HEK293 (cell line): ENCODE data around the gene INTS6.

Experiments
- CTCF ChIA-PET: fragments of 350-600 bp; formaldehyde crosslinking; extraction: SDS; loops from one replicate; lab custom pipeline; 2021; ENCODE audit warnings: antibody characterized with exemption; lab: Yijun Ruan, JAX
- POLR2A ChIA-PET: fragments of 300-600 bp; formaldehyde crosslinking; extraction: SDS; loops from one replicate; lab custom pipeline; 2020; ENCODE audit warnings: antibody characterized with exemption, inconsistent platforms; lab: Yijun Ruan, JAX
- H3K27ac ChIP-seq: fragments of 200-500 bp; sonication (Bioruptor generic); 2 replicates; pipeline ENCODE4 v1.5.1; 2014; ENCODE audit warnings: low read depth, low read length, control low read depth, inconsistent platforms; ENCODE audit errors: extremely low read depth
- H3K36me3 ChIP-seq, 2 experiments: fragments of 200-500 bp in 1 of 2; sonication (Bioruptor generic) in 1 of 2; 1 replicate in 1 of 2; 2 replicates in 1 of 2; pipeline ENCODE4 v1.5.1; 2014 to 2017; ENCODE audit warnings: inconsistent platforms in 2 of 2, low read length in 2 of 2; ENCODE audit not compliant: control insufficient read depth in 2 of 2, insufficient read depth in 1 of 2
- H3K4me1 ChIP-seq: fragments of 200-500 bp; sonication (Bioruptor generic); 2 replicates; pipeline ENCODE4 v1.5.1; 2014; ENCODE audit warnings: mild to moderate bottlenecking, low read length, inconsistent platforms; ENCODE audit not compliant: control insufficient read depth, insufficient read depth
- H3K4me3 ChIP-seq: 2 replicates; pipeline ENCODE4 v1.5.1; 2011; ENCODE audit warnings: low read depth, mild to moderate bottlenecking, control low read depth, low read length, moderate library complexity
- H3K9me3 ChIP-seq: fragments of 200-500 bp; sonication (Bioruptor generic); 2 replicates; pipeline ENCODE4 v1.5.1; 2014; ENCODE audit warnings: low read depth, low read length, inconsistent platforms; ENCODE audit not compliant: control insufficient read depth, insufficient read depth
- FEZF1 ChIP-seq: fragments of 450-650 bp; formaldehyde crosslinking; IDR thresholded peaks from 2 replicates; pipeline ENCODE4 v1.5.1; 2016; ENCODE audit warnings: missing biosample characterization, missing genetic modification characterization
- GLIS1 ChIP-seq: fragments of 450-650 bp; formaldehyde crosslinking; IDR thresholded peaks from 2 replicates; pipeline ENCODE4 v1.5.1; 2016; ENCODE audit warnings: missing biosample characterization, missing genetic modification characterization
- IKZF3 ChIP-seq: fragments of 450-650 bp; IDR thresholded peaks from 2 replicates; pipeline ENCODE4 v1.5.0; 2018; ENCODE audit warnings: missing biosample characterization, mild to moderate bottlenecking, missing genetic modification characterization, moderate library complexity
- SCRT1 ChIP-seq: fragments of 450-650 bp; formaldehyde crosslinking; IDR thresholded peaks from 2 replicates; pipeline ENCODE4 v1.5.1; 2016; ENCODE audit warnings: missing biosample characterization, missing genetic modification characterization, borderline replicate concordance
- ZNF2 ChIP-seq: fragments of 450-650 bp; formaldehyde crosslinking; IDR thresholded peaks from 2 replicates; pipeline ENCODE4 v1.5.1; 2016; ENCODE audit warnings: missing biosample characterization, missing genetic modification characterization
- ZNF266 ChIP-seq: fragments of 450-650 bp; formaldehyde crosslinking; IDR thresholded peaks from 2 replicates; pipeline ENCODE4 v1.5.1; 2016; ENCODE audit warnings: missing biosample characterization, missing genetic modification characterization, low read depth
- ZNF274 ChIP-seq, 2 experiments: fragments of 200-500 bp in 1 of 2; fragments of 450-650 bp in 1 of 2; sonication (Bioruptor generic) in 1 of 2; formaldehyde crosslinking in 1 of 2; IDR thresholded peaks; 2 replicates each; pipeline versions ENCODE4 v1.5.1 to v1.6.1; 2014 to 2016; ENCODE audit warnings: borderline replicate concordance in 1 of 2, inconsistent platforms in 1 of 2, low read length in 1 of 2, missing biosample characterization in 1 of 2, missing genetic modification characterization in 1 of 2
- ZNF302 ChIP-seq: fragments of 450-650 bp; formaldehyde crosslinking; IDR thresholded peaks from 2 replicates; pipeline ENCODE4 v1.5.1; 2016; ENCODE audit warnings: missing biosample characterization, missing genetic modification characterization, low read depth
- ZNF341 ChIP-seq: fragments of 450-650 bp; formaldehyde crosslinking; IDR thresholded peaks from 2 replicates; pipeline ENCODE4; 2016; ENCODE audit warnings: low read depth, missing biosample characterization, missing genetic modification characterization
- ZNF416 ChIP-seq: fragments of 450-650 bp; formaldehyde crosslinking; IDR thresholded peaks from 2 replicates; pipeline ENCODE4 v1.5.1; 2016; ENCODE audit warnings: missing biosample characterization, missing genetic modification characterization
- ZNF433 ChIP-seq: fragments of 450-650 bp; formaldehyde crosslinking; IDR thresholded peaks from 2 replicates; pipeline ENCODE4 v1.5.1; 2016; ENCODE audit warnings: missing biosample characterization, missing genetic modification characterization, low read depth
- ZNF514 ChIP-seq: fragments of 450-650 bp; formaldehyde crosslinking; IDR thresholded peaks from 2 replicates; pipeline ENCODE4 v1.5.1; 2016; ENCODE audit warnings: missing biosample characterization, missing genetic modification characterization
- ZNF558 ChIP-seq: fragments of 450-650 bp; formaldehyde crosslinking; IDR thresholded peaks from 2 replicates; pipeline ENCODE4 v1.5.1; 2016; ENCODE audit warnings: missing biosample characterization, missing genetic modification characterization
- ZNF560 ChIP-seq: fragments of 450-650 bp; formaldehyde crosslinking; IDR thresholded peaks from 2 replicates; pipeline ENCODE4 v1.5.1; 2017; ENCODE audit warnings: missing biosample characterization, missing genetic modification characterization, borderline replicate concordance
- ZNF561 ChIP-seq: fragments of 450-650 bp; IDR thresholded peaks from 2 replicates; pipeline ENCODE4 v1.5.1; 2018; ENCODE audit warnings: missing biosample characterization, missing genetic modification characterization, borderline replicate concordance
- ZNF571 ChIP-seq: fragments of 450-650 bp; formaldehyde crosslinking; IDR thresholded peaks from 2 replicates; pipeline ENCODE4 v1.5.0; 2017; ENCODE audit warnings: missing biosample characterization, missing genetic modification characterization
- ZNF629 ChIP-seq: fragments of 450-650 bp; formaldehyde crosslinking; IDR thresholded peaks from 2 replicates; pipeline ENCODE4 v1.5.1; 2017; ENCODE audit warnings: missing biosample characterization, missing genetic modification characterization
- ZNF792 ChIP-seq: fragments of 450-650 bp; formaldehyde crosslinking; IDR thresholded peaks from 2 replicates; pipeline ENCODE4 v1.5.1; 2016; ENCODE audit warnings: missing biosample characterization, missing genetic modification characterization
- ZNF837 ChIP-seq: fragments of 450-650 bp; formaldehyde crosslinking; IDR thresholded peaks from 2 replicates; pipeline ENCODE4 v1.5.1; 2016; ENCODE audit warnings: missing biosample characterization, missing genetic modification characterization
- ZSCAN23 ChIP-seq: fragments of 450-650 bp; formaldehyde crosslinking; IDR thresholded peaks from 2 replicates; pipeline ENCODE4 v1.5.1; 2016; ENCODE audit warnings: missing biosample characterization, missing genetic modification characterization
- TF ChIP-seq, protein P1 (sequence below): fragments of 450-650 bp; formaldehyde crosslinking; IDR thresholded peaks from 2 replicates; pipeline ENCODE4 v1.5.1; 2016; ENCODE audit warnings: missing biosample characterization, missing genetic modification characterization
- TF ChIP-seq, protein P2 (sequence below): fragments of 450-650 bp; formaldehyde crosslinking; IDR thresholded peaks from 2 replicates; pipeline ENCODE4 v1.5.1; 2017; ENCODE audit warnings: missing biosample characterization, missing genetic modification characterization
- TF ChIP-seq, protein P3 (sequence below): fragments of 450-650 bp; IDR thresholded peaks from 2 replicates; pipeline ENCODE4 v1.5.1; 2018; ENCODE audit warnings: missing biosample characterization, mild to moderate bottlenecking, missing genetic modification characterization
- TF ChIP-seq, protein P4 (sequence below): fragments of 450-650 bp; formaldehyde crosslinking; IDR thresholded peaks from 2 replicates; pipeline ENCODE4 v1.5.1; 2016; ENCODE audit warnings: missing biosample characterization, missing genetic modification characterization
- TF ChIP-seq, protein P5 (sequence below): fragments of 450-650 bp; formaldehyde crosslinking; conservative IDR thresholded peaks from 2 replicates; pipeline ENCODE4 v1.5.1; 2016; ENCODE audit warnings: low read depth, missing biosample characterization, missing genetic modification characterization
- TF ChIP-seq, protein P6 (sequence below): fragments of 450-650 bp; formaldehyde crosslinking; IDR thresholded peaks from 2 replicates; pipeline ENCODE4 v1.5.1; 2016; ENCODE audit warnings: missing biosample characterization, missing genetic modification characterization

Gene INTS6

DNA sequence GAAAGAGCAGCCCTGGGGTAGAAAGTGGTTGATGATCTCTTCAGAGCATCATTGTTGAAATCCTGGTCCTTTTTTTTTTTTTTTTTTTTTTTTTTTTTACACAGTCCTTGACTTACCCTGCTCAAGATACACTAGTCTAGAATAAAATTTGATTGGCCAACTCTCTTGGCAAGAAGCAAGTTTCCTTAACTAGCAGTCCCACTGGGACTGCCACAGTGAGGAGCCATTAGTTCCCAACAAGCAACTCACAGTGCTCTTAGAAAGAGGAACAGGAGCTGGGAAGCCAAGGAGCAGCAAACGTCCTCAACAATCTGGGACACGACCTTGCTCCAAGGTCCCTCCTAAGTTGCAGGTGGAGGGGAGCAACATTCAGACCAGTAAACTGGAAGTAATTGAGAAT, 47.9 kb upstream of the INTS6 start:
- H3K9me3 ChIP-seq: no peaks in the 10 kb centered on the region
- H3K27ac ChIP-seq: no peak overlapping the region
- ChIA-PET CTCF (no interaction called here), POLR2A (no interaction called here)
- no peaks in the 10 kb centered on the region for H3K36me3 ChIP-seq
- H3K4me3 ChIP-seq: no peak overlapping the region
- H3K4me1 ChIP-seq: no peaks in the 10 kb centered on the region
- TF ChIP-seq ZNF302 (tag by site-specific recombination) (no peak), ZNF571 (tag by site-specific recombination) (no peak), GLIS1 (tag by site-specific recombination) (no peak), IKZF3 (tag by site-specific recombination) (no peak), ZSCAN23 (no peak), ZNF341 (tag by site-specific recombination) (no peak), ZNF558 (tag by site-specific recombination) (no peak), ZNF792 (tag by site-specific recombination) (no peak), ZNF837 (tag by site-specific recombination) (no peak), ZNF561 (no peak), SCRT1 (no peak), ZNF2 (tag by site-specific recombination) (no peak), FEZF1 (no peak), ZNF433 (tag by site-specific recombination) (no peak), ZNF560 (tag by site-specific recombination) (no peak), ZNF514 (tag by site-specific recombination) (no peak)
- TF ChIP-seq, protein P1, sequence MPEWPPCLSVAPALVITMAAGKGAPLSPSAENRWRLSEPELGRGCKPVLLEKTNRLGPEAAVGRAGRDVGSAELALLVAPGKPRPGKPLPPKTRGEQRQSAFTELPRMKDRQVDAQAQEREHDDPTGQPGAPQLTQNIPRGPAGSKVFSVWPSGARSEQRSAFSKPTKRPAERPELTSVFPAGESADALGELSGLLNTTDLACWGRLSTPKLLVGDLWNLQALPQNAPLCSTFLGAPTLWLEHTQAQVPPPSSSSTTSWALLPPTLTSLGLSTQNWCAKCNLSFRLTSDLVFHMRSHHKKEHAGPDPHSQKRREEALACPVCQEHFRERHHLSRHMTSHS (tag by site-specific recombination): no peak
- TF ChIP-seq, protein P2, sequence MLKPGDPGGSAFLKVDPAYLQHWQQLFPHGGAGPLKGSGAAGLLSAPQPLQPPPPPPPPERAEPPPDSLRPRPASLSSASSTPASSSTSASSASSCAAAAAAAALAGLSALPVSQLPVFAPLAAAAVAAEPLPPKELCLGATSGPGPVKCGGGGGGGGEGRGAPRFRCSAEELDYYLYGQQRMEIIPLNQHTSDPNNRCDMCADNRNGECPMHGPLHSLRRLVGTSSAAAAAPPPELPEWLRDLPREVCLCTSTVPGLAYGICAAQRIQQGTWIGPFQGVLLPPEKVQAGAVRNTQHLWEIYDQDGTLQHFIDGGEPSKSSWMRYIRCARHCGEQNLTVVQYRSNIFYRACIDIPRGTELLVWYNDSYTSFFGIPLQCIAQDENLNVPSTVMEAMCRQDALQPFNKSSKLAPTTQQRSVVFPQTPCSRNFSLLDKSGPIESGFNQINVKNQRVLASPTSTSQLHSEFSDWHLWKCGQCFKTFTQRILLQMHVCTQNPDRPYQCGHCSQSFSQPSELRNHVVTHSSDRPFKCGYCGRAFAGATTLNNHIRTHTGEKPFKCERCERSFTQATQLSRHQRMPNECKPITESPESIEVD (tag by site-specific recombination): no peak
- TF ChIP-seq, protein P3, sequence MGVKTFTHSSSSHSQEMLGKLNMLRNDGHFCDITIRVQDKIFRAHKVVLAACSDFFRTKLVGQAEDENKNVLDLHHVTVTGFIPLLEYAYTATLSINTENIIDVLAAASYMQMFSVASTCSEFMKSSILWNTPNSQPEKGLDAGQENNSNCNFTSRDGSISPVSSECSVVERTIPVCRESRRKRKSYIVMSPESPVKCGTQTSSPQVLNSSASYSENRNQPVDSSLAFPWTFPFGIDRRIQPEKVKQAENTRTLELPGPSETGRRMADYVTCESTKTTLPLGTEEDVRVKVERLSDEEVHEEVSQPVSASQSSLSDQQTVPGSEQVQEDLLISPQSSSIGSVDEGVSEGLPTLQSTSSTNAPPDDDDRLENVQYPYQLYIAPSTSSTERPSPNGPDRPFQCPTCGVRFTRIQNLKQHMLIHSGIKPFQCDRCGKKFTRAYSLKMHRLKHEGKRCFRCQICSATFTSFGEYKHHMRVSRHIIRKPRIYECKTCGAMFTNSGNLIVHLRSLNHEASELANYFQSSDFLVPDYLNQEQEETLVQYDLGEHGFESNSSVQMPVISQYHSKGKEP (tag by site-specific recombination): no peak
- TF ChIP-seq, protein P4, sequence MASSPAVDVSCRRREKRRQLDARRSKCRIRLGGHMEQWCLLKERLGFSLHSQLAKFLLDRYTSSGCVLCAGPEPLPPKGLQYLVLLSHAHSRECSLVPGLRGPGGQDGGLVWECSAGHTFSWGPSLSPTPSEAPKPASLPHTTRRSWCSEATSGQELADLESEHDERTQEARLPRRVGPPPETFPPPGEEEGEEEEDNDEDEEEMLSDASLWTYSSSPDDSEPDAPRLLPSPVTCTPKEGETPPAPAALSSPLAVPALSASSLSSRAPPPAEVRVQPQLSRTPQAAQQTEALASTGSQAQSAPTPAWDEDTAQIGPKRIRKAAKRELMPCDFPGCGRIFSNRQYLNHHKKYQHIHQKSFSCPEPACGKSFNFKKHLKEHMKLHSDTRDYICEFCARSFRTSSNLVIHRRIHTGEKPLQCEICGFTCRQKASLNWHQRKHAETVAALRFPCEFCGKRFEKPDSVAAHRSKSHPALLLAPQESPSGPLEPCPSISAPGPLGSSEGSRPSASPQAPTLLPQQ (tag by site-specific recombination): no peak

DNA sequence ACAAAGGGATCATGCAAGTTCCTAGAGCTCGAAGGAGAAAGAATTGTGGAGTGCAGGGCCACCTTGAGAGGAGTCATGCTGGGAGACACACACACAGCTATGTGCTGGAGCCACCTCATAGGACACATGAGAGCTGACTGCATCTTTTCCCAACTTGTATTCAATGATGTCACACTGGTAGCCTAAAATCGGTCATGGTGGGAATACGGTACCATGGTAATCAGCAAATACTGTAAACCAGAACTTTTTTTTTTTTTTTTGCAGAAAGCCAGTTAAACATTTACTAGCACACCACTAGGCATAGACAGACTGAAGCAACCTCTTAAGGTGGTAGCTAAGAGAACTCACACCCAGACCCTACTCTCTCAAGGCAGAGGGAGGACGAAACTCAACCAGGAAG, 47.0 kb upstream of the INTS6 start:
- H3K9me3 ChIP-seq: no peaks in the 10 kb centered on the region
- H3K27ac ChIP-seq: no peak overlapping the region
- no peak overlapping the region for H3K4me3 ChIP-seq
- ChIA-PET CTCF (interaction anchor here (0.6 kb wide), 1 partner anchor 510 kb away, joined by 3 read pairs; no protein-coding TSS in a partner anchor), POLR2A (interaction anchor here (0.6 to 0.7 kb wide), 2 partner anchors 47 to 130 kb away, joined by 3 read pairs; partner anchors contain the start of gene INTS6)
- H3K36me3 ChIP-seq: no peaks in the 10 kb centered on the region
- H3K4me1 ChIP-seq: no peaks in the 10 kb centered on the region
- TF ChIP-seq, protein P5, sequence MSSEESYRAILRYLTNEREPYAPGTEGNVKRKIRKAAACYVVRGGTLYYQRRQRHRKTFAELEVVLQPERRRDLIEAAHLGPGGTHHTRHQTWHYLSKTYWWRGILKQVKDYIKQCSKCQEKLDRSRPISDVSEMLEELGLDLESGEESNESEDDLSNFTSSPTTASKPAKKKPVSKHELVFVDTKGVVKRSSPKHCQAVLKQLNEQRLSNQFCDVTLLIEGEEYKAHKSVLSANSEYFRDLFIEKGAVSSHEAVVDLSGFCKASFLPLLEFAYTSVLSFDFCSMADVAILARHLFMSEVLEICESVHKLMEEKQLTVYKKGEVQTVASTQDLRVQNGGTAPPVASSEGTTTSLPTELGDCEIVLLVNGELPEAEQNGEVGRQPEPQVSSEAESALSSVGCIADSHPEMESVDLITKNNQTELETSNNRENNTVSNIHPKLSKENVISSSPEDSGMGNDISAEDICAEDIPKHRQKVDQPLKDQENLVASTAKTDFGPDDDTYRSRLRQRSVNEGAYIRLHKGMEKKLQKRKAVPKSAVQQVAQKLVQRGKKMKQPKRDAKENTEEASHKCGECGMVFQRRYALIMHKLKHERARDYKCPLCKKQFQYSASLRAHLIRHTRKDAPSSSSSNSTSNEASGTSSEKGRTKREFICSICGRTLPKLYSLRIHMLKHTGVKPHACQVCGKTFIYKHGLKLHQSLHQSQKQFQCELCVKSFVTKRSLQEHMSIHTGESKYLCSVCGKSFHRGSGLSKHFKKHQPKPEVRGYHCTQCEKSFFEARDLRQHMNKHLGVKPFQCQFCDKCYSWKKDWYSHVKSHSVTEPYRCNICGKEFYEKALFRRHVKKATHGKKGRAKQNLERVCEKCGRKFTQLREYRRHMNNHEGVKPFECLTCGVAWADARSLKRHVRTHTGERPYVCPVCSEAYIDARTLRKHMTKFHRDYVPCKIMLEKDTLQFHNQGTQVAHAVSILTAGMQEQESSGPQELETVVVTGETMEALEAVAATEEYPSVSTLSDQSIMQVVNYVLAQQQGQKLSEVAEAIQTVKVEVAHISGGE (tag by site-specific recombination): no peak
- TF ChIP-seq ZNF629 (tag by site-specific recombination): no peak
- TF ChIP-seq, protein P6, sequence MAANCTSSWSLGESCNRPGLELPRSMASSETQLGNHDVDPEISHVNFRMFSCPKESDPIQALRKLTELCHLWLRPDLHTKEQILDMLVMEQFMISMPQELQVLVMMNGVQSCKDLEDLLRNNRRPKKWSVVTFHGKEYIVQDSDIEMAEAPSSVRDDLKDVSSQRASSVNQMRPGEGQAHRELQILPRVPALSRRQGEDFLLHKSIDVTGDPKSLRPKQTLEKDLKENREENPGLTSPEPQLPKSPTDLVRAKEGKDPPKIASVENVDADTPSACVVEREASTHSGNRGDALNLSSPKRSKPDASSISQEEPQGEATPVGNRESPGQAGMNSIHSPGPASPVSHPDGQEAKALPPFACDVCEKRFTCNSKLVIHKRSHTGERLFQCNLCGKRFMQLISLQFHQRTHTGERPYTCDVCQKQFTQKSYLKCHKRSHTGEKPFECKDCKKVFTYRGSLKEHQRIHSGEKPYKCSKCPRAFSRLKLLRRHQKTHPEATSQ (tag by site-specific recombination): no peak
- no peak for TF ChIP-seq ZNF266 (tag by site-specific recombination)
- no peak for TF ChIP-seq ZNF416 (tag by site-specific recombination)
- no peak for TF ChIP-seq ZNF274 (IDR thresholded peaks at IDR 0.05; ENCODE audit: low read length)
- no peak for TF ChIP-seq ZNF274 (tag by site-specific recombination; IDR thresholded peaks at IDR 0.05; ENCODE audit: borderline replicate concordance)
